H1 (cell line): ENCODE results near the gene QSOX1. TPM values are rescaled to one million over a fixed set of nuclear protein-coding genes. Genes with fewer than 3 reads are reported as not detected.

Experiments used
- CTCF ChIA-PET: fragments of 300-600 bp; sonication (Branson Sonifier 250); formaldehyde crosslinking; loops from one replicate; lab custom pipeline; 2021; ENCODE audit not compliant: partially characterized antibody; lab: Charles Lee
- POLR2A ChIA-PET: fragments of 300-600 bp; sonication (Branson Sonifier 250); formaldehyde crosslinking; loops from one replicate; lab custom pipeline; 2021; ENCODE audit warnings: inconsistent platforms; ENCODE audit not compliant: partially characterized antibody; lab: Charles Lee
- DNase-seq, 2 experiments: peaks; one replicate each; pipeline versions ENCODE4 v3.0.0 to v3.0.0-alpha.2; 2010 to 2022; ENCODE audit warnings: low spot score in 2 of 2, low read depth in 1 of 2, mixed read lengths in 1 of 2
- FAIRE-seq: peaks from 2 replicates; lab custom pipeline; 2011; peaks lifted over from hg19 to GRCh38; lab: Jason Lieb, UNC
- H2AFZ ChIP-seq: 2 replicates; pipeline ENCODE4 v1.8.1; 2012; ENCODE audit warnings: low read length, inconsistent platforms
- H2AK5ac ChIP-seq: 2 replicates; pipeline ENCODE4 v1.6.1; 2013; ENCODE audit warnings: low read depth, low read length
- H2BK120ac ChIP-seq: replicated peaks from 2 replicates; pipeline ENCODE3; 2013; ENCODE audit warnings: low read depth, low read length, inconsistent platforms
- H2BK12ac ChIP-seq: 2 replicates; pipeline ENCODE4 v1.6.1; 2013; ENCODE audit warnings: low read depth, low read length
- H2BK15ac ChIP-seq: 2 replicates; pipeline ENCODE4 v1.6.1; 2013; ENCODE audit warnings: low read length
- H2BK20ac ChIP-seq: 2 replicates; pipeline ENCODE4 v1.6.1; 2013; ENCODE audit warnings: low read length
- H2BK5ac ChIP-seq: 2 replicates; pipeline ENCODE4 v1.6.1; 2013; ENCODE audit warnings: low read depth, low read length
- H3K14ac ChIP-seq: 2 replicates; pipeline ENCODE4 v1.6.1; 2013; ENCODE audit warnings: inconsistent platforms; ENCODE audit not compliant: insufficient read length
- H3K18ac ChIP-seq: 2 replicates; pipeline ENCODE4 v1.6.1; 2013; ENCODE audit warnings: low read length; ENCODE audit errors: extremely low read depth
- H3K23ac ChIP-seq: 2 replicates; pipeline ENCODE4 v1.6.1; 2013; ENCODE audit warnings: inconsistent platforms; ENCODE audit not compliant: insufficient read length
- H3K23me2 ChIP-seq: 2 replicates; pipeline ENCODE4 v1.6.1; 2013; ENCODE audit warnings: low read depth, low read length
- H3K27ac ChIP-seq: 2 replicates; pipeline ENCODE4 v1.6.1; 2011; ENCODE audit warnings: low read depth, low read length, inconsistent platforms
- H3K27me3 ChIP-seq, 4 experiments: replicated peaks in 1 of 4; 1 replicate in 1 of 4; 2 replicates in 3 of 4; pipeline versions ENCODE4 v1.6.1 to v1.8.1; 2011 to 2013; ENCODE audit warnings: low read length in 3 of 4, mild to moderate bottlenecking in 3 of 4, inconsistent platforms in 2 of 4, mixed read lengths in 2 of 4, moderate library complexity in 1 of 4; ENCODE audit not compliant: control insufficient read depth in 3 of 4, insufficient read depth in 3 of 4; ENCODE audit errors: extremely low read depth in 1 of 4
- H3K36me3 ChIP-seq, 4 experiments: 2 replicates each; pipeline versions ENCODE4 v1.6.1 to v1.8.1; 2011 to 2013; ENCODE audit warnings: mild to moderate bottlenecking in 4 of 4, low read length in 3 of 4, moderate library complexity in 2 of 4, control low read depth in 1 of 4, inconsistent platforms in 1 of 4; ENCODE audit not compliant: insufficient read depth in 4 of 4, control insufficient read depth in 2 of 4
- H3K4ac ChIP-seq: replicated peaks from 2 replicates; pipeline ENCODE3; 2013; ENCODE audit warnings: low read length, low read depth, mixed read lengths, inconsistent platforms; ENCODE audit not compliant: insufficient read length
- H3K4me1 ChIP-seq, 4 experiments: replicated peaks in 1 of 4; 1 replicate in 1 of 4; 2 replicates in 3 of 4; pipeline versions ENCODE4 v1.6.1 to v1.8.1; 2011 to 2013; ENCODE audit warnings: low read length in 3 of 4, inconsistent platforms in 2 of 4, mixed read lengths in 1 of 4; ENCODE audit not compliant: insufficient read depth in 4 of 4, control insufficient read depth in 3 of 4
- H3K4me2 ChIP-seq, 2 experiments: 2 replicates each; pipeline versions ENCODE4 v1.6.1 to v1.8.1; 2011 to 2013; ENCODE audit warnings: low read depth in 2 of 2, low read length in 2 of 2, control low read depth in 1 of 2, inconsistent platforms in 1 of 2, mild to moderate bottlenecking in 1 of 2; ENCODE audit not compliant: insufficient read depth in 1 of 2
- H3K4me3 ChIP-seq, 4 experiments: fragments of 200-600, 300-600 bp in 1 of 4; sonication (generic), shearing (Covaris generic), sonication (Bioruptor Twin) in 1 of 4; 2 replicates each; pipeline versions ENCODE4 v1.5.1 to v1.8.1; 2011 to 2016; ENCODE audit warnings: low read length in 4 of 4, low read depth in 3 of 4, control low read depth in 2 of 4, inconsistent platforms in 2 of 4, mild to moderate bottlenecking in 2 of 4, mixed read lengths in 1 of 4, moderate library complexity in 1 of 4; ENCODE audit not compliant: insufficient read depth in 2 of 4; ENCODE audit errors: extremely low read depth in 1 of 4
- H3K56ac ChIP-seq: replicated peaks from 2 replicates; pipeline ENCODE3; 2013; ENCODE audit warnings: low read depth, mild to moderate bottlenecking, mixed read lengths, low read length, inconsistent platforms; ENCODE audit not compliant: insufficient read length
- H3K79me1 ChIP-seq: 2 replicates; pipeline ENCODE4 v1.6.1; 2013; ENCODE audit warnings: low read depth, low read length, control low read depth
- H3K79me2 ChIP-seq, 2 experiments: 2 replicates each; pipeline versions ENCODE4 v1.6.1 to v1.8.1; 2012 to 2013; ENCODE audit warnings: low read length in 2 of 2, mild to moderate bottlenecking in 2 of 2, inconsistent platforms in 1 of 2; ENCODE audit not compliant: insufficient read depth in 2 of 2, control insufficient read depth in 1 of 2
- H3K9ac ChIP-seq, 4 experiments: replicated peaks in 1 of 4; 1 replicate in 1 of 4; 2 replicates in 3 of 4; pipeline versions ENCODE4 v1.6.1 to v1.8.1; 2011 to 2013; ENCODE audit warnings: low read depth in 3 of 4, low read length in 3 of 4, control low read depth in 2 of 4, mild to moderate bottlenecking in 2 of 4, moderate library complexity in 2 of 4, inconsistent platforms in 1 of 4; ENCODE audit errors: extremely low read depth in 1 of 4
- H3K9me3 ChIP-seq, 2 experiments: 2 replicates each; pipeline versions ENCODE4 v1.6.1 to v1.8.1; 2012 to 2013; ENCODE audit warnings: mild to moderate bottlenecking in 2 of 2, moderate library complexity in 2 of 2, control low read depth in 1 of 2, inconsistent platforms in 1 of 2, low read depth in 1 of 2, low read length in 1 of 2, mixed read lengths in 1 of 2; ENCODE audit not compliant: insufficient read depth in 2 of 2
- H4K20me1 ChIP-seq, 2 experiments: replicated peaks in 1 of 2; 2 replicates each; pipeline versions ENCODE3 to v1.8.1; 2011 to 2013; ENCODE audit warnings: inconsistent platforms in 2 of 2, low read length in 2 of 2, mild to moderate bottlenecking in 1 of 2; ENCODE audit not compliant: insufficient read depth in 2 of 2, control insufficient read depth in 1 of 2
- H4K5ac ChIP-seq: 2 replicates; pipeline ENCODE4 v1.6.1; 2013; ENCODE audit warnings: low read length, low read depth, mixed read lengths, inconsistent platforms; ENCODE audit not compliant: insufficient read length
- H4K8ac ChIP-seq: 2 replicates; pipeline ENCODE4 v1.8.0; 2013; ENCODE audit warnings: mild to moderate bottlenecking, moderate library complexity, low read length, inconsistent platforms; ENCODE audit not compliant: insufficient read depth; ENCODE audit errors: extremely low read depth
- H4K91ac ChIP-seq: replicated peaks from 2 replicates; pipeline ENCODE3; 2013; ENCODE audit warnings: low read length, mixed read lengths, inconsistent platforms; ENCODE audit not compliant: insufficient read length
- ATF3 ChIP-seq: IDR thresholded peaks from 2 replicates; pipeline ENCODE4 v1.6.1; 2011; ENCODE audit warnings: low read depth, mild to moderate bottlenecking, low read length; ENCODE audit not compliant: insufficient read depth
- BACH1 ChIP-seq: IDR thresholded peaks from 2 replicates; pipeline ENCODE4 v1.6.1; 2012; ENCODE audit warnings: low read length, improper control_type of control experiment
- CHD1 ChIP-seq: IDR thresholded peaks from 2 replicates; pipeline ENCODE4 v1.6.1; 2012; ENCODE audit warnings: low read depth, low read length, improper control_type of control experiment
- CREB1 ChIP-seq: IDR thresholded peaks from 2 replicates; pipeline ENCODE4 v1.6.1; 2012; ENCODE audit warnings: inconsistent platforms
- E2F6 ChIP-seq: IDR thresholded peaks from 2 replicates; pipeline ENCODE4 v1.6.1; 2012; ENCODE audit warnings: inconsistent platforms
- GABPA ChIP-seq: IDR thresholded peaks from 2 replicates; pipeline ENCODE4 v1.6.1; 2011; ENCODE audit warnings: mild to moderate bottlenecking, low read length, moderate library complexity, borderline replicate concordance; ENCODE audit not compliant: insufficient read depth
- GTF2F1 ChIP-seq: IDR thresholded peaks from 2 replicates; pipeline ENCODE4 v1.6.1; 2012; ENCODE audit warnings: low read depth, low read length, improper control_type of control experiment, borderline replicate concordance
- HDAC6 ChIP-seq: IDR thresholded peaks from one replicate; pipeline ENCODE4 v1.7.1; 2012; ENCODE audit warnings: low read depth, mild to moderate bottlenecking, inconsistent platforms, low read length, moderate library complexity
- KDM4A ChIP-seq: IDR thresholded peaks from one replicate; pipeline ENCODE4 v1.7.1; 2012; ENCODE audit warnings: low read depth, mild to moderate bottlenecking, moderate library complexity, low read length, inconsistent platforms; ENCODE audit not compliant: severe bottlenecking
- NRF1 ChIP-seq: IDR thresholded peaks from 2 replicates; pipeline ENCODE4 v1.6.1; 2011; ENCODE audit warnings: mild to moderate bottlenecking, low read depth, low read length, improper control_type of control experiment
- POLR2AphosphoS5 ChIP-seq: IDR thresholded peaks from 2 replicates; pipeline ENCODE4 v1.6.1; 2011; ENCODE audit warnings: low read depth, low read length
- RBBP5 ChIP-seq: IDR thresholded peaks from 2 replicates; pipeline ENCODE4 v1.7.1; 2012; ENCODE audit warnings: low read depth, mild to moderate bottlenecking, inconsistent platforms, low read length, moderate library complexity, borderline replicate concordance
- SAP30 ChIP-seq: fragments of 300-600 bp; sonication (generic); IDR thresholded peaks from 2 replicates; pipeline ENCODE4 v1.7.1; 2012; ENCODE audit warnings: low read length, moderate library complexity, mild to moderate bottlenecking, inconsistent platforms; ENCODE audit not compliant: insufficient read depth, insufficient replicate concordance
- TEAD4 ChIP-seq: IDR thresholded peaks from 2 replicates; pipeline ENCODE4 v1.6.1; 2012; ENCODE audit warnings: low read depth, low read length, inconsistent platforms, mixed read lengths
- WGBS, 2 experiments: shearing (Covaris generic) in 1 of 2; methylation state at CpG; one replicate each; pipeline versions ENCODE4 v1.1.6 to v1.1.7; 2013 to 2015; ENCODE audit warnings: low lambda C conversion rate in 2 of 2, mixed read lengths in 2 of 2, inconsistent platforms in 1 of 2, low coverage in 1 of 2, missing lambda C conversion rate in 1 of 2; ENCODE audit not compliant: insufficient replicate concordance in 2 of 2, insufficient coverage in 1 of 2, insufficient read length in 1 of 2; ENCODE audit errors: extremely low coverage in 1 of 2, missing lambda C conversion rate in 1 of 2; 5-methylcytosine and 5-hydroxymethylcytosine counted together
- polyA plus RNA-seq, 7 experiments: library from polyadenylated mRNA; depleted of rRNA in 3 of 7; stranded (reverse) in 5 of 7; unstranded in 2 of 7; fragments of >200 nt in 5 of 7; fragments of 200-250 nt in 2 of 7; gene quantifications; 1 replicate in 5 of 7; 2 replicates in 1 of 7; 4 replicates in 1 of 7; pipeline versions ENCODE4 v1.2.1 to v1.2.3, GENCODE V29; 2011 to 2013; ENCODE audit warnings: missing spikeins in 2 of 7, mixed read lengths in 2 of 7
- total RNA-seq: library from RNA; stranded (reverse); fragmentation: NEBNext Ultra II Directional; extraction: Animal tissue kit (Norgen Biotek cat#: 25700); gene quantifications from 2 replicates; pipeline ENCODE4 v1.2.1, GENCODE V29; 2021

Gene QSOX1
- total and polyA plus RNA-seq, 2 of the 8 experiments (the other 6 are each of a cell fraction or from before 2014, with no cell fraction given) = 97.7 to 123 TPM

GRCh38 chr1:180173451-180173850 is 18.8 kb downstream of the QSOX1 start:
- Histone ChIP-seq H4K20me1 (peaks cover 0 to 6% of the 10 kb centered on the region in 2 experiments), H4K5ac (no peak overlapping the region), H3K4me3 (no peak overlapping the region), H3K56ac (no peak overlapping the region), H3K79me2 (no peaks in the 10 kb centered on the region), H3K18ac (no peak overlapping the region), H2BK5ac (no peak overlapping the region), H3K36me3 (no peaks in the 10 kb centered on the region; a peak in 2 of 8 replicates), H3K9me3 (no peaks in the 10 kb centered on the region), H3K23me2 (no peaks in the 10 kb centered on the region), H3K4ac (no peak overlapping the region), H2BK12ac (no peak overlapping the region), H4K8ac (no peak overlapping the region), H2BK15ac (no peak overlapping the region), H3K14ac (no peak overlapping the region), H3K4me2 (no peak overlapping the region), H3K4me1 (peaks cover 0 to 2% (median 0%) of the 10 kb centered on the region in 4 experiments; a peak in 2 of 7 replicates), H2BK120ac (no peak overlapping the region), H2AK5ac (no peak overlapping the region), H3K23ac (no peak overlapping the region), H2AFZ (no peak overlapping the region), H4K91ac (no peak overlapping the region), H3K9ac (no peak overlapping the region), H3K27ac (no peak overlapping the region), H3K79me1 (peaks cover 6% of the 10 kb centered on the region), H3K27me3 (no peaks in the 10 kb centered on the region), H2BK20ac (no peak overlapping the region)
- 90% methylated on average over 2 of the region's 2 CpGs; no CpG with 5 or more reads in 1 of the 2 experiments for WGBS, 2 experiments
- no peak for FAIRE-seq
- ChIA-PET POLR2A (no interaction called here), CTCF (interaction anchor here (1.2 kb wide), 1 partner anchor 79 kb away, joined by 3 read pairs; no protein-coding TSS in a partner anchor)
- DNase-seq = no peak
- no peak for TF ChIP-seq POLR2AphosphoS5
- no peak for TF ChIP-seq NRF1
- TF ChIP-seq RBBP5 = no peak
- TF ChIP-seq KDM4A = no peak
- no peak for TF ChIP-seq BACH1
- no peak for TF ChIP-seq GTF2F1
- no peak for TF ChIP-seq TEAD4
- TF ChIP-seq CREB1 = no peak
- TF ChIP-seq GABPA = no peak
- TF ChIP-seq HDAC6 = no peak
- no peak for TF ChIP-seq SAP30
- no peak for TF ChIP-seq E2F6
- no peak for TF ChIP-seq CHD1
- TF ChIP-seq ATF3 = no peak
